Kidney epithelial cell (primary cell): ENCODE results near the gene CEP112. TPM values are rescaled to one million over a fixed set of nuclear protein-coding genes. Genes with fewer than 3 reads are reported as not detected.
"Not testable (repeated sequence)": the region's sequence is repeated elsewhere in the genome, so short reads cannot be mapped to it uniquely, and the experiment has no call there.

Source experiments
- DNase-seq: peaks from one replicate; pipeline ENCODE4 v3.0.0-alpha.2; 2010; ENCODE audit warnings: low read depth
- H3K27me3 ChIP-seq: 2 replicates; pipeline ENCODE4 v1.6.0; 2011; ENCODE audit warnings: low read length; ENCODE audit not compliant: control insufficient read depth, insufficient read depth
- H3K36me3 ChIP-seq: 2 replicates; pipeline ENCODE4 v1.5.1; 2011; ENCODE audit warnings: low read length; ENCODE audit not compliant: control insufficient read depth, insufficient read depth
- H3K4me3 ChIP-seq: 2 replicates; pipeline ENCODE4 v1.5.1; 2011; ENCODE audit warnings: low read depth, mild to moderate bottlenecking, control low read depth, low read length
- CTCF ChIP-seq: IDR thresholded peaks from 2 replicates; pipeline ENCODE4 v1.5.1; 2011; ENCODE audit warnings: mild to moderate bottlenecking, moderate library complexity, low read length, control low read depth, inconsistent platforms; ENCODE audit not compliant: insufficient read depth, poor library complexity, severe bottlenecking
- total RNA-seq: library from RNA; depleted of rRNA; stranded (reverse); fragments of >200 nt; gene quantifications from 2 replicates; pipeline ENCODE4 v1.2.3, GENCODE V29; 2015

Gene CEP112
- total RNA-seq, 1 donor from 2014 or later = 6.5 TPM

- no peak for DNase-seq
- no peak for TF ChIP-seq CTCF
- no peak overlapping the region for H3K4me3 ChIP-seq
- no peaks in the 10 kb centered on the region for H3K27me3 ChIP-seq
- H3K36me3 ChIP-seq = no peaks in the 10 kb centered on the region
Observed at GRCh38 chr17:65833214-65833613, 358.7 kb downstream of the CEP112 start.

GRCh38 chr17:65830356-65830755, 361.6 kb downstream of the CEP112 start:
- DNase-seq = no peak

GRCh38 chr17:65826577-65826976, 365.4 kb downstream of the CEP112 start:
- not testable (repeated sequence) for H3K4me3 ChIP-seq, H3K27me3 ChIP-seq, DNase-seq, H3K36me3 ChIP-seq

More at GRCh38 chr17:65830356-65830755, 361.6 kb downstream of the CEP112 start:
- no peak for TF ChIP-seq CTCF
- H3K27me3 ChIP-seq = no peaks in the 10 kb centered on the region
- no peak overlapping the region for H3K4me3 ChIP-seq
- H3K36me3 ChIP-seq = no peaks in the 10 kb centered on the region

- no peak for TF ChIP-seq CTCF
- no peak overlapping the region for H3K4me3 ChIP-seq
- no peaks in the 10 kb centered on the region for H3K36me3 ChIP-seq
- H3K27me3 ChIP-seq = no peaks in the 10 kb centered on the region
- no peak for DNase-seq
Observed at GRCh38 chr17:65824901-65825300, 367.0 kb downstream of the CEP112 start.

GRCh38 chr17:65823713-65824112, 368.2 kb downstream of the CEP112 start:
- no peak for DNase-seq
- no peak overlapping the region for H3K4me3 ChIP-seq
- no peaks in the 10 kb centered on the region for H3K36me3 ChIP-seq
- TF ChIP-seq CTCF = no peak
- H3K27me3 ChIP-seq = no peaks in the 10 kb centered on the region

- DNase-seq = no peak
- H3K27me3 ChIP-seq = no peaks in the 10 kb centered on the region
- H3K4me3 ChIP-seq = no peak overlapping the region
- H3K36me3 ChIP-seq = no peaks in the 10 kb centered on the region
- TF ChIP-seq CTCF = no peak
Observed at GRCh38 chr17:65820811-65821210, 371.1 kb downstream of the CEP112 start.

GRCh38 chr17:65820306-65820705, 371.6 kb downstream of the CEP112 start:
- H3K4me3 ChIP-seq = no peak overlapping the region
- no peak for TF ChIP-seq CTCF
- H3K27me3 ChIP-seq = no peaks in the 10 kb centered on the region
- H3K36me3 ChIP-seq = no peaks in the 10 kb centered on the region
- no peak for DNase-seq
